ENCODE results near the gene ITGA2. TPM values are rescaled to one million over a fixed set of nuclear protein-coding genes. Genes with fewer than 3 reads are reported as not detected.

Gene ITGA2
- total RNA-seq, 1 experiment from 2014 or later: 76.0 TPM

DNA sequence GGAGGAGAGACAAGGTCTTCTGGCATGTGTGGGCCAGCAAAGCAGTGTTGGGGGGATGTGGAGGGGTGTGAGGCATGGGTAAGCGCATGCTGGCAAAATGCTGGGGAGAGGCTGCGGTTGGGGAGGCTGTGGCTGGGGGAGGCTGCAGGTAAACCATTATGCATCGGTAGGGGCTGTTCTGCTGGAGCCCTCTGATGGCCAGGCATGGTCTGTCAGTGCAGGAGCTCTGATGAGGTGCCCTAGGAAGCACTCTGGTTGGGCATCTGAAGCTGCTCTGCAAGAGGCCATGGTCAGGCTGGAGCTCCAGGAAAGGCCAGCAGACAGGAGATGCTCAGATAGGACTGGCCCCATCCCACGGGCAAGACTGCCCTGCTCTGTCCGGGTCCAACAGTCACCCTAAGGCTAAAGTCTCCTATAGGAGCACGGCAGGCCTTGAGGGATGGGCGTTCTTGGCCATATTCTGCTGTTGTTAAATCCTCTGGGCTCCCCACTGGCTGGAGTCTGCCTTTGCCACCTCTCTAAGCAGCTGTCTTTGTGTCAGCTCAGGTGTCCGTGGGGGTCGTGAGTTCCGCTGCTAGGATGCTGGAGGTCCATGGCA is 28.7 kb downstream of the ITGA2 start:
- DNase-seq (ENCODE audit: low read depth): no peak

GRCh38 chr5:53019320-53019719 is 30.2 kb downstream of the ITGA2 start:
- DNase-seq (ENCODE audit: low read depth): peak; percentile 91

DNA sequence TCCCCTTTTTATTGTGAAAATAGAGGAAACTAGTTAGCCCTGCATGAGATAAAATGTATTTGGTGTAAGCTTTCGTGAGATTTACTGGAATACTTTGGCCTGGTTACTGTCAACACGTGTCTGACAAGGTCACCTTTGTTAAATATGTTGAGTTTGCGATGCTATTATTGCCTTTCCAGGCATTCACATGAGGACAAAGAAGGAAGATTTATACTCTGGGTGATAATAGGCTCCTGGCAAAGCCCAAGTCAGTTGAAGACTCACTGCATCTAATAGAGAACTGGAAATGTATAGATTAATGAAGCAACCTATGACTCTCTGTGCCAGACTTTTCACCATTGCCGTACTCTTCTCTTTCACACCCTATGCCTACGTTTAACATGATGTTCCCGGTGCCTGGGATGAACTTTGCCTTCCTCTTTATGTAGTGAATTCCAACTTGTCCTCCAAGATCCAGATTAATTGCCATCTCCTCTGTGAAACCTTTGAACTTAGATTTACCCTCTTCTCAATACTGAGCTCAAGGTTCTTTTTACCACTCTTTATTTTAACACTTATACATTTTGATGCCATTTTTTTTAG is 33.9 kb downstream of the ITGA2 start:
- DNase-seq (ENCODE audit: low read depth): no peak

GRCh38 chr5:53023969-53024368 is 34.8 kb downstream of the ITGA2 start:
- peak; percentile 59 for DNase-seq (ENCODE audit: low read depth)

DNA sequence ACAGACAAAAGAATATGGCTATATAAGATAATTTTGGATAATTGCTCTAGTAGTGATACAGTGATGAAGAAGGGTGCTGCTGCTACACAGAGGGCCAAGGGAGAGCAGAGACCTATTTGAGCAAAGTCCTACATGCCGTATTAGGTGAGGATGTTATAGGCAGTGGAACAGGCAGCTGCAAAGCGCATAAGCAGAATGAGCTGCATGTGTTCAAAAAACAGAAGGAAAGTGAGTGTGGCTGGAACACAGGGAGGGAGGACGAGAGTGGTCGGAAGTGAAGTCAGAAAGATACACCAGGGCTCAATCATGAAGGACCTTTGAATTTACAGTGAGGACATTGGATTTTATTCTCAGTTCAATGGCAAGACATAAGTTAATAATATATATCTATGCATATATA is 35.4 kb downstream of the ITGA2 start:
- no peak for DNase-seq (ENCODE audit: low read depth)

- DNase-seq (ENCODE audit: low read depth): no peak
Measured at GRCh38 chr5:53025487-53025886, 36.3 kb downstream of the ITGA2 start.

GRCh38 chr5:53027913-53028312 is 38.8 kb downstream of the ITGA2 start:
- DNase-seq (ENCODE audit: low read depth): peak; percentile 97

DNA sequence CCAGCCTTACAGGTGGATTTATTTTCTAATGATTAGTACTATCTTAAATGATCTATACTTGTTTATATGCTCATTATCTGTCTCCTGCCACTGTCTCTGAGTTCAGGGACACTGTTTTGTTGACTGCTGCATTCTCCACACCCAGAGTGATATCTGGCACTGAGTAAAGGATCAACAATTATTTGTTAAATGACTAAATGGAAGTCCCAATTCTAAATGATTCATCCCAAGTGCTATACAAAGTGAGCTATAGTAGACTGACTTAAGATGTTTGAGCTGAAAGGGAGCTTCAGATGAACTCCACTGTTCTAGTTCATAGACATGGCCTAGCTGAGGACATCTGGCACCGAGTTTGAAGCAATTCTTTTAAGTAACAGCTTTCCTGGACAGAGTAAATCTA is 40.5 kb downstream of the ITGA2 start:
- DNase-seq (ENCODE audit: low read depth): no peak

- no peak for DNase-seq (ENCODE audit: low read depth)
Measured at GRCh38 chr5:53030893-53031292, 41.7 kb downstream of the ITGA2 start.

GRCh38 chr5:53031695-53032096 is 42.5 kb downstream of the ITGA2 start:
- DNase-seq (ENCODE audit: low read depth): peak; percentile 93

DNA sequence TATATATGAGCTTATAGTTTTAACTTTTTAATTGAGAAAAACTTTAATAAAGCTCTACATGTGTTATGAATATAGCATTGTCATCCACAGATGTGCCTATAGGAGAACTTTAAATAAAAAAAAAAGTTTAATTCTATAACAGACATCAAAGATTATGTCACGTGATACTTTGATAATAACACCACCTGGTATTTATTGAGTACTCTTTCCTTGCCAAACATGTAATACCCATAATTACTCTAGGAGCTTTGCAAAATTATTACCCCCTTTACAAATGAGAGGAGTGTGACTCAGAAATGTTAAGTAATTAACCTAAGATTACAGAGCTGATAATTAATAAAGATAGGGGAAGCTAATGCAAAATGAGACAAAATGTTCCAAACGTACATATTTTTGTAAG is 43.0 kb downstream of the ITGA2 start:
- DNase-seq (ENCODE audit: low read depth): no peak

DNA sequence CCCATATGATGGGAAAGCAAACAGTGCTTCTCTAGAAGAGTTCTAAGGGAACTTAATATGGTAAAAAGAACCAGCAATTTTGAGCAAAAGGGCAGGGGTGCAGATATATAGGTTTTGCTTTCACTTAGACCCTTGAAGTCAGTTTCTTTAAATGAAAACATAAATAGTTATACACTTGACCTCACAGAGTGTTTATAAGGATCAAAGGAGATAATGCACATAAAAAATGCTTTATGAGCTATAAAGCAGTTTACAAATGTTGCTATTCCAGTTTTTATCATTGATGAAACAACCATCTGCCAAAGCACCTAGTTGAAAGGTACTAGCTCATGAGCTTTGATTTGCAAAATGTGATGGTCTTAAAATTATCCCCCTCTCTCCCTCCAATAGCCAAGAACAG is 45.7 kb downstream of the ITGA2 start:
- no peak for DNase-seq (ENCODE audit: low read depth)

DNA sequence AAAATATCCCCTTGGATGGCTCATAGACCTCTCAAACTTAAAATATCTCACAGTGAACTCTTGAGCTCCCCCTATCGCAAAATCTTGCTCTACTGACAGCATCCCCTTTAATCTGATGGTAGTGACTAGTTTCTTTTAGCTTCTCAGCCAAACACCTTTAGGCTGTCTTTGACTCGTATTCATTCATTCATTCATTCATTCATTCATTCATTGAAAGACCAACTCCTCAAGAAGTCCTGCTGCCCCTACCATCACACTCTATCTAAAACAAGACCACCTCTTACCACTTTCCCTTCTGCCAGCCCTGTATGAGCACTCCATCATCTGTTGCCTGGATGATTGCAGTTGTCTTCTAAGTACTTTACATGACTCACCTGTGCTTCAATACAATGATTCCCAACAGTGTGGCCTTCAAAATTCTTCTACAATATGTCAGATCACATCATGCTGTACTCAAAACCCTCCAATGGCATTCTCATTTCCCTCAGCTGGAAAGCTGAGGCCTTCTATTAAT is 46.8 kb downstream of the ITGA2 start:
- DNase-seq (ENCODE audit: low read depth): peak; percentile 83

- peak; percentile 76 for DNase-seq (ENCODE audit: low read depth)
Measured at GRCh38 chr5:53037141-53037859, 48.1 kb downstream of the ITGA2 start.

DNA sequence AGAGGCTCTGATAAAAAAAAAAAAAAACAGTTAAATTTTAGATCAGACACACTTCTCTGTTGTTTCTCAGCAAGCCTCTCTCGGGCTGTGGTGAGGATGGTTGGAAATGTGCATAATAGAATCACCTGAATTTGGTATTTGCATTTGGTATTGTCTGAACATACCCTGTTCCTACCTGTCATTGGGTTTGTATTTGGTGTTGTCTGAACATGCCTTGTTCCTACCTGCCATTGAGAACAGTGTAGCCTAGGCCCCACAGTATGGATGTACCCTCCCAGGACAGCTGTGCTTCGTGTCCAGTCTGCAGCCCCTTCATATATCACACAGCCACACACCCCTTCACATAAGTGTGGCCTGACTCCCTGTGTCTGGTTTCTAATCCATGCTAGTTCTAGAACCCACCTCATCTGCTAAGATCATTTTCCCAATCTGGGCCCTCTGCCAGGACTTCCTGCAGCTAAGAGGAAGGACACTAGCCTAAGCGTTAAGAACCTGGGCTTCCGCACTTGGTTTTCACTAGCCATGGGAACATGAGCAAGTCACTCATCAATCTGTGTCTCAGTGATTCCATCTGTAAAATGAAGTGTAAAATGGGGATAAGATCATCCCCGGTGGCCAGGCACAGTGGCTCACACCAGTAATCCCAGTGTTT is 49.2 kb downstream of the ITGA2 start:
- no peak for DNase-seq (ENCODE audit: low read depth)

DNA sequence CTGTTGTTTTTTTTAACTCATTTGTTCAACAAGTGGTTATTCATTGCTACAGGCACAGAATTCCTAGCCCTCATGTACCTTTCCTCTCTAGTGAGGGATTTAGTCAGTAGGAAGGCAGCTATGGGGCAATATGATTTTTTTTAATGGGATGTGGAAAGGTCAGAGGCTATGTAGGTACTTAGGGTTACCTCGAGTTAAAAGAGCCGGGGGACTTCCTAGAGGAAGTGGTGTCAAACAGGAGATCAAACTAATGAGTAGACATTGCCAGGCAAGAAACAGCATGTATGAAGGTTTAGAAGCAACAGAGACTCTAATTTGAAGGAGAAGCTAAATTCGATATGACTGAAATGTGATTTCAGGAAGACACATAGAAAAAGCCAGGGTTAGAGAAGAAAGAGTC is 50.7 kb downstream of the ITGA2 start:
- DNase-seq (ENCODE audit: low read depth): no peak

- no peak for DNase-seq (ENCODE audit: low read depth)
Measured at GRCh38 chr5:53041071-53041692, 52.0 kb downstream of the ITGA2 start.

GRCh38 chr5:53041740-53042139 is 52.6 kb downstream of the ITGA2 start:
- no peak for DNase-seq (ENCODE audit: low read depth)

DNA sequence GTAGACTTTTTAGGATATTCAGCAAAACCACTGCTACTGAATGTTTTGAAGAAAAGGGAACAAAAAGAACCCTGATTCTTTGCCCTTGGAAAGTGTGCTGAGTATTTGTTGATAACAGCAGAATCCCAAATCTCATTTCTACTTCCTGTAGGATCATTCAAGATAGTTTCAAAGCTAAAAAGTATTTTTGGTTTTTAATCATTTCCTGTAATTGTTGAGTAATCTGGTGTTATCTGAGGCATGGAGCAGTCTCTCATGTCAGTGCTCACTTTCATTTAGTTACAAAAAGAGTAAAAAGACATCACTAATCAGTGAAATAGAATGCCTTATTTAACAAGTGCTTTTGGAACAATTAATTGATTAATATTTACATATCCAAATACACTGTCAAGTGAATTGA is 56.1 kb downstream of the ITGA2 start:
- peak; percentile 10 for DNase-seq (ENCODE audit: low read depth)

- DNase-seq (ENCODE audit: low read depth): no peak
Measured at GRCh38 chr5:53048248-53048647, 59.1 kb downstream of the ITGA2 start.

DNA sequence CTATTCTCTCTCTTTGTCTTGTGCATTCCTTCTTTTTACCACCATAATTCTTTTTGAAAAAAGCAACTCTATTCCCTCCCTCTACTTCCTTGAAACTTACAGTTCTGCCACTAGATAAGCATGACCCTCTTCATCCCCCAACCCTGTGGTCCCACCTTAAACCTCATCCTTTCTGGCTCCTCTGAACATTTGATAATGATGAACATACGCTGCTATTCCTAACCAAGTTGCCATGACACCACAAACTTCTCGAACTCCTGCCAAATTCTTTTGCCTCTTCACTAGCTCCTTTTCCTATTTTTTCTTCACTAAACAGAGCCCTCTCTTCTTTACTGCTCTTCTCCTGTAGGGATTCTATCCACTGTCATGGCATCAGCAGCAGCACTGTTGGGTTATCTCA is 63.3 kb downstream of the ITGA2 start:
- DNase-seq (ENCODE audit: low read depth): no peak

GRCh38 chr5:53053364-53053763 is 64.2 kb downstream of the ITGA2 start:
- no peak for DNase-seq (ENCODE audit: low read depth)

Measured in HT1080 (cell line).